Measurements from ENCODE around the gene COBL. TPM values are rescaled to one million over a fixed set of nuclear protein-coding genes. Genes with fewer than 3 reads are reported as not detected.

The COBL gene
- total and polyA plus RNA-seq, 9 of the 15 experiments (the other 6 are each of a cell fraction or from before 2014, with no cell fraction given): 0.01 to 2.4 (median 0.09) TPM; not detected in 3

DNA sequence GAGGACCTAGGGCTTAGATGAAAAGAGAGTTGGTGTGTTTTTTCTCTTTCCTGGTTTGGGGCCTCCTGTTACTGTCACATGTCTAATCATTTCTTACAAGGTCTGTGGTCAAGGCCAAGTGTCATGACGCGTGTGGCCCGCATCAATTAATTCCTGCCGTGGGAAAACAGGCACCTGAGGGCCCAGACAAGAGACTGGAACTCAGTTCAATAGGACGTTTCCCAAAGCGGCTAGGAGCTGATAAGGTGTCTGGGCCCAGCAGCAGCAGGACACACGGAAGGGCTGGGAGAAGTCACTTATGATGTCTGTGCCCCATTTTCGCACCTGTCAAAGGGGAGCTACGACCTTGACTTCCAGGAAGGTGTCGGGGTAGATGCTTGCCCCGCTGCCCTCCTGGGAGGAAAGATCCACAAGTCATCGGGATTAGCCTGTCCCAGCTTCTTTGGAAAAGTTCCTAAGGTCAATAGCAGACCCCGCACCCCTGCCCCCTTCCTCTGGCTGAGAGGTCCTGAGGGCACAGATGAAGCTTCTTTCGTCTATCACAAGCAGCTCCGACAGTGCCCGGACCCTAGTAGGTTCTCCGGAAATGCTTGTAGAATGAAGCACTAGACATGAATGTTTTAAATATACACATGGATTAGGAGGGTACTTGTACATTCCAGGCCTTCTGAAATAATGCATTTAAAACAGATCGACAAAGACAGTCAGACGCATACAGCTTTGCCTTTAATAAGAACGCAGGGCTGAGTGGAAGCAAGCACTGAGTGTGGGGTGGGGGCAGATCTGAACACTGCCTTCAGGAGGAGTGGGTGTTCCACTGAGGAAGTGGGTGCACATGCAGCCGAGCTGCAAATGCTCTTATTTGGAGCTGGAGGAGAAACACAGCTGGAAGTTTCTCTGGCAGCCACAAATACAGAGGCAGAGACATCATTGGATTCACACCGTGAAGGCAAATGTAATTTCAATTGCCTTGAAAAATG, 296.4 kb downstream of the COBL start (continued):
- TF ChIP-seq, protein P1, sequence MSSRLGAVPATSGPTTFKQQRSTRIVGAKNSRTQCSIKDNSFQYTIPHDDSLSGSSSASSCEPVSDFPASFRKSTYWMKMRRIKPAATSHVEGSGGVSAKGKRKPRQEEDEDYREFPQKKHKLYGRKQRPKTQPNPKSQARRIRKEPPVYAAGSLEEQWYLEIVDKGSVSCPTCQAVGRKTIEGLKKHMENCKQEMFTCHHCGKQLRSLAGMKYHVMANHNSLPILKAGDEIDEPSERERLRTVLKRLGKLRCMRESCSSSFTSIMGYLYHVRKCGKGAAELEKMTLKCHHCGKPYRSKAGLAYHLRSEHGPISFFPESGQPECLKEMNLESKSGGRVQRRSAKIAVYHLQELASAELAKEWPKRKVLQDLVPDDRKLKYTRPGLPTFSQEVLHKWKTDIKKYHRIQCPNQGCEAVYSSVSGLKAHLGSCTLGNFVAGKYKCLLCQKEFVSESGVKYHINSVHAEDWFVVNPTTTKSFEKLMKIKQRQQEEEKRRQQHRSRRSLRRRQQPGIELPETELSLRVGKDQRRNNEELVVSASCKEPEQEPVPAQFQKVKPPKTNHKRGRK (tag; IDR thresholded peaks at IDR 0.05): no peak
- no peak for TF ChIP-seq EZH2 (IDR thresholded peaks at IDR 0.05; ENCODE audit: borderline replicate concordance, low read depth, low read length)

DNA sequence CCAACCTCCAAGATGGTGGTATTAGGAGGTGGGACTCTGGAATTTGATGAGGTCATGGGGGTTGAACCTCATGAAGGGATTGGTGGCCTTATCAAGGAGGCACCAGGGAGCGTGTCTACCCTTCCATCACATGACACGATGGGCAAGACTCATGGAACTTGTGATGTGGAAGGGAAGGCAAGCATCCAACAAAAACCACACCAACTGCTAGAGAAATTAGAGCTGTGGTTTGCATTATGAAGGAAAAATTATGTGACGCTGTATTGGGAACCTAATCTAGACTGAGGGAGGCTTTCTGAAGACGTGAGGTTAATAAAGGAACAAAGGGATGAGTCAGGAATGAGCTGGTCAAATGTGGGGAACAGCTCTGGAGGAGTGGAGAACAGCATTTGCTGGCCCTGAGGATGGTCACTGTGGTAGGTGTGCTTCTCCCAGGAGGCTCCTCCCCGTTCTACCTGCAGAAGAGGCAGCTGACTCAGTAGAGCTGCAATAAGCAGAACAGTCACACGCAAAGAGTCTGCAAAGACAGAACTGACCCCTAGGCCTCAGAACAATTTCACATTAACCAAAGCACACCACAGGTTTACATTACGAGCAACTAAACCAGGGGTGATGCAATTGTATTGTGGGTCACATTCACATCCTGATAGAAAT, 297.3 kb downstream of the COBL start:
- Histone ChIP-seq H3K4me3 (no peak overlapping the region), H3K27ac (ENCODE audit: extremely low read depth, low read depth, low read length) (no peak overlapping the region), H3K79me2 (ENCODE audit: control insufficient read depth, insufficient read depth, low read length) (no peaks in the 10 kb centered on the region), H3K36me3 (ENCODE audit: control insufficient read depth, insufficient read depth, low read length) (no peaks in the 10 kb centered on the region), H3K9ac (ENCODE audit: insufficient read depth in 1 of 2, low read depth in 2 of 2, low read length in 2 of 2) (no peak overlapping the region), H3K4me2 (ENCODE audit: insufficient read depth, low read length) (no peak overlapping the region), H4K20me1 (replicated peaks; ENCODE audit: control insufficient read depth, insufficient read depth, low read length) (no peaks in the 10 kb centered on the region; the same call in 1 of the 2 replicates), H3K9me3 (replicated peaks; ENCODE audit: control insufficient read depth, insufficient read depth, low read depth, low read length) (no peaks in the 10 kb centered on the region), H3K9me1 (ENCODE audit: control insufficient read depth, insufficient read depth, low read length) (no peaks in the 10 kb centered on the region), H2AFZ (ENCODE audit: low read depth, low read length) (no peak overlapping the region), H3K4me1 (replicated peaks in 1 of 2; ENCODE audit: control insufficient read depth in 2 of 2, insufficient read depth in 2 of 2, low read length in 2 of 2) (no peaks in the 10 kb centered on the region), H3K27me3 (ENCODE audit: control insufficient read depth in 2 of 2, insufficient read depth in 2 of 2, low read length in 2 of 2) (peaks cover 23 to 64% of the 10 kb centered on the region in 2 experiments; a peak in 4 of 5 replicates)
- no TSS peak for BruUV-seq (replicated peaks)
- DNase-seq (ENCODE audit: extremely low read depth in 1 of 4, low spot score in 3 of 4) (no peak), FAIRE-seq (no peak), ATAC-seq (no peak)
- CTCF ChIA-PET (ENCODE audit: low intra/inter-chr PET ratio): no interaction called here
- intact Hi-C loops (cut with micrococcal nuclease) (no loop called here), in situ Hi-C loops (cut with MboI) (no loop called here)
- WGBS (ENCODE audit: insufficient coverage, low coverage, missing lambda C conversion rate): 0% methylated on average over 7 of the region's 7 CpGs
- TF ChIP-seq CREBBP (IDR thresholded peaks at IDR 0.05; ENCODE audit: low read depth, low read length) (no peak), CEBPG (CRISPR knock-in tag; IDR thresholded peaks at IDR 0.05) (no peak), CEBPG (tag; conservative IDR thresholded peaks at IDR 0.05 in 1 of 2, IDR thresholded peaks at IDR 0.05 in 1 of 2) (0 out of 4 replicates have a peak, but pooled peaks of 1 of the 2 experiments have one; percentile 11)
- POLR2A ChIA-PET: interaction anchor here (1.1 kb wide), 1 partner anchor 12 kb away, joined by 4 read pairs; no protein-coding TSS in a partner anchor
